NCI-H1417 treated with DMSO at 0.1 percent for 48 hours (cell line): Measurements from ENCODE around the gene POLR1G.
"Not testable (repeated sequence)": the region's sequence is repeated elsewhere in the genome, so short reads cannot be mapped to it uniquely, and the experiment has no call there.

Source experiments
- DNase-seq: peaks from one replicate; lab custom pipeline; 2025; lab: John Stamatoyannopoulos, UW

Gene POLR1G

GRCh38 chr19:45400192-45400591, 6.3 kb upstream of the POLR1G start:
- DNase-seq: no peak

- no peak for DNase-seq
Observed at GRCh38 chr19:45401815-45402214, 4.6 kb upstream of the POLR1G start.

GRCh38 chr19:45402298-45403061, 4.0 kb upstream of the POLR1G start:
- DNase-seq: no peak

- DNase-seq: no peak
Observed at GRCh38 chr19:45403272-45403671, 3.2 kb upstream of the POLR1G start.

- no peak for DNase-seq
Observed at GRCh38 chr19:45403781-45404556, 2.5 kb upstream of the POLR1G start.

GRCh38 chr19:45404557-45405434, 1.6 kb upstream of the POLR1G start, which contains the start of gene PPP1R13L:
PPP1R13L (minus strand) TSS chr19:45405069; CDS start chr19:45398318, 6,751 bp downstream.
- peak; percentile 50 for DNase-seq

GRCh38 chr19:45405435-45406225, 814 bp upstream of the POLR1G start:
- DNase-seq: peak; percentile 13

GRCh38 chr19:45407091-45407375, 589 bp downstream of the POLR1G start:
- DNase-seq: no peak

GRCh38 chr19:45407585-45407984, 1.1 kb downstream of the POLR1G start:
- not testable (repeated sequence) for DNase-seq

- no peak for DNase-seq
Observed at GRCh38 chr19:45408121-45408520, 1.7 kb downstream of the POLR1G start.

- no peak for DNase-seq
Observed at GRCh38 chr19:45408830-45409556, 2.5 kb downstream of the POLR1G start.

GRCh38 chr19:45409557-45409920, 3.1 kb downstream of the POLR1G start:
- DNase-seq: no peak

GRCh38 chr19:45410330-45410729, 3.9 kb downstream of the POLR1G start:
- DNase-seq: not testable (repeated sequence)

- DNase-seq: no peak
Observed at GRCh38 chr19:45413497-45413896, 7.1 kb downstream of the POLR1G start.

GRCh38 chr19:45414468-45414867, 8.0 kb downstream of the POLR1G start:
- no peak for DNase-seq

GRCh38 chr19:45417151-45417550, 10.7 kb downstream of the POLR1G start:
- DNase-seq: no peak

GRCh38 chr19:45418802-45419201, 12.4 kb downstream of the POLR1G start:
- DNase-seq: no peak

GRCh38 chr19:45419396-45419795, 13.0 kb downstream of the POLR1G start:
- DNase-seq: no peak

- no peak for DNase-seq
Observed at GRCh38 chr19:45419895-45420294, 13.5 kb downstream of the POLR1G start.

- no peak for DNase-seq
Observed at GRCh38 chr19:45420356-45420755, 13.9 kb downstream of the POLR1G start.

- DNase-seq: no peak
Observed at GRCh38 chr19:45420871-45421270, 14.4 kb downstream of the POLR1G start.
